SK-N-MC (cell line): ENCODE measurements around the gene NPSR1.

ENCODE experiments used
- EZH2 ChIP-seq: fragments of 200-600 bp; sonication (generic); IDR thresholded peaks from one replicate; pipeline ENCODE4 v1.6.1; 2017; ENCODE audit warnings: antibody characterized with exemption
- FOXP2 ChIP-seq: optimal IDR thresholded peaks from 2 replicates; pipeline ENCODE3; 2011; ENCODE audit warnings: mild to moderate bottlenecking, moderate library complexity; ENCODE audit not compliant: insufficient read depth; ENCODE audit errors: extremely low read length, control extremely low read depth
- POLR2AphosphoS5 ChIP-seq: IDR thresholded peaks from 2 replicates; pipeline ENCODE4 v1.6.1; 2012; ENCODE audit warnings: mild to moderate bottlenecking, low read depth, low read length, borderline replicate concordance

DNA sequence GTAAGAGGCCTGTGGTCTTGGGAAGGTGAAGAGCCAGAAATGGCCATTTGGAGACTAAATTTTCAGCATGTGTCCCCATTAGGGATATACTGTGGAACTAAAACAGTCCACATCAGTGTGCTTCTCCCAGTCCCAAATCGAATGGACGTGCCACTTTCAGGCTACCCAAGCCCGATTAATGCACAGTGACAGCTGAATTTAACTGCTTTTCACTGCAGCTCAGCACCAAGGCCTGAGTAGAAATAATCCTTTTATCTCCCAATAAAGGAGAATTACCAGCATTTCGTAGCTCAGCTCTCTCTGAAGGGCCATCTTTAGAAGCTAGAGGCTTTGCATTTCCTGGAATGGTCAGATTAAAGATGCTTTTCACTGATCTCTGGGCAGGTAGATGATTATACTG is 183.3 kb downstream of the NPSR1 start:
- TF ChIP-seq POLR2AphosphoS5 (no peak), EZH2 (no peak), FOXP2 (no peak)
